CD4-positive, alpha-beta T cell (primary cell): ENCODE measurements around the gene STMND1. TPM values are rescaled to one million over a fixed set of nuclear protein-coding genes. Genes with fewer than 3 reads are reported as not detected.
A peak's percentile ranks its signal among the peaks of the same experiment; 100 is the strongest.

Experiments
- ATAC-seq: fragments of 200-7000 bp; cut with Tn5 transposase; one replicate; pipeline ENCODE4 v1.10.0; 2022; ENCODE audit warnings: mild to moderate bottlenecking; ENCODE audit not compliant: poor library complexity
- CTCF ChIA-PET: fragments of 350-600 bp; sonication (Branson Sonifier 250); formaldehyde crosslinking; loops from one replicate; lab custom pipeline; 2021; ENCODE audit warnings: antibody characterized with exemption, inconsistent platforms; lab: Charles Lee
- POLR2A ChIA-PET: fragments of 350-600 bp; sonication (Branson Sonifier 250); formaldehyde crosslinking; loops from one replicate; lab custom pipeline; 2021; ENCODE audit warnings: antibody characterized with exemption, inconsistent platforms; lab: Charles Lee
- DNase-seq, 14 experiments: peaks; one replicate each; pipeline ENCODE4 v3.0.0-alpha.2; 2013 to 2020; ENCODE audit warnings: mixed read lengths in 2 of 14
- H3K27ac ChIP-seq, 2 donors: one replicate each; pipeline versions ENCODE4 v1.5.1 to v1.7.0; 2013; ENCODE audit warnings: low read length in 2 of 2, low read depth in 1 of 2, mild to moderate bottlenecking in 1 of 2
- H3K27me3 ChIP-seq, 2 experiments: 1 replicate in 1 of 2; 2 replicates in 1 of 2; pipeline versions ENCODE4 v1.6.1 to v1.7.0; 2013; ENCODE audit warnings: low read length in 2 of 2, control low read depth in 1 of 2, mild to moderate bottlenecking in 1 of 2, moderate library complexity in 1 of 2; ENCODE audit not compliant: insufficient read depth in 2 of 2, control insufficient read depth in 1 of 2
- H3K36me3 ChIP-seq: one replicate; pipeline ENCODE4 v1.6.1; 2013; ENCODE audit warnings: low read length, control low read depth; ENCODE audit not compliant: insufficient read depth
- H3K4me1 ChIP-seq: one replicate; pipeline ENCODE4 v1.6.1; 2013; ENCODE audit warnings: low read length, control low read depth; ENCODE audit not compliant: insufficient read depth
- H3K4me3 ChIP-seq: one replicate; pipeline ENCODE4 v1.5.1; 2013; ENCODE audit warnings: mild to moderate bottlenecking, low read length, moderate library complexity
- H3K9me3 ChIP-seq, 2 experiments: 1 replicate in 1 of 2; 2 replicates in 1 of 2; pipeline versions ENCODE4 v1.6.1 to v1.7.0; 2013; ENCODE audit warnings: low read length in 2 of 2, mild to moderate bottlenecking in 2 of 2, control low read depth in 1 of 2, moderate library complexity in 1 of 2; ENCODE audit not compliant: control insufficient read depth in 1 of 2, insufficient read depth in 1 of 2
- H3K27ac Mint-ChIP-seq: one replicate; pipeline ENCODE4 v1.8.0; 2020; ENCODE audit warnings: mixed read lengths
- H3K27me3 Mint-ChIP-seq: one replicate; pipeline ENCODE4 v1.8.0; 2021; ENCODE audit warnings: mixed read lengths
- H3K36me3 Mint-ChIP-seq: one replicate; pipeline ENCODE4 v1.8.0; 2021; ENCODE audit warnings: low read depth, mixed read lengths
- H3K4me1 Mint-ChIP-seq: one replicate; pipeline ENCODE4 v1.8.0; 2021; ENCODE audit warnings: low read depth, mixed read lengths
- H3K4me3 Mint-ChIP-seq: one replicate; pipeline ENCODE4 v1.8.0; 2020; ENCODE audit warnings: mild to moderate bottlenecking, mixed read lengths
- H3K9me3 Mint-ChIP-seq: one replicate; pipeline ENCODE4 v1.8.0; 2020; ENCODE audit warnings: mixed read lengths
- CTCF ChIP-seq: fragments of 200-600 bp; IDR thresholded peaks from one replicate; pipeline ENCODE4 v1.8.0; 2022; ENCODE audit warnings: antibody characterized with exemption, mild to moderate bottlenecking
- intact Hi-C, 2 experiments: fragments of 100-400 bp; cut with DNase I in 1 of 2; cut with micrococcal nuclease in 1 of 2; formaldehyde crosslinking; loops; one replicate each; pipeline versions ENCODE4 v1.15.1 to v1.9.0; 2023 to 2025; cut with DNase I, micrococcal nuclease
- polyA plus RNA-seq, 2 donors: library from polyadenylated mRNA; unstranded; fragments of 120-200 nt; gene quantifications; one replicate each; pipeline ENCODE4 v1.2.1, GENCODE V29; 2013
- total RNA-seq, 174 experiments: library from RNA in 2 of 174; stranded (reverse) in 2 of 174; gene quantifications; one replicate each; pipeline ENCODE4 v1.2.3 and lab custom pipeline; 2021 to 2026

Gene STMND1
- total RNA-seq: not detected
- polyA plus RNA-seq (2013, experiment 1 of 2): not detected
- polyA plus RNA-seq (2013, experiment 2 of 2): not detected
- total RNA-seq (lab: John Stamatoyannopoulos, UW): 0 to 0.13 (median 0) reads per million in 172 experiments

GRCh38 chr6:17101422-17102257 lies at the start of gene STMND1:
STMND1 (plus strand) TSS chr6:17102050; CDS start chr6:17102258, 208 bp downstream.
- H3K4me3 ChIP-seq: no peak within 1 kb of the TSS
- Mint-ChIP-seq H3K4me3 (peak within 1 kb of the TSS; percentile 73), H3K27ac (no peak within 1 kb of the TSS), H3K36me3 (no peaks in the 10 kb centered on the region), H3K4me1 (peaks cover 6% of the 10 kb centered on the region), H3K9me3 (no peaks in the 10 kb centered on the region), H3K27me3 (peaks cover 82% of the 10 kb centered on the region)
- intact Hi-C loops: no loop called here
- peaks cover 19 to 42% of the 10 kb centered on the region in 2 experiments for H3K27me3 ChIP-seq
- TF ChIP-seq CTCF: no peak
- POLR2A ChIA-PET: no interaction called here
- DNase-seq (peak in 1 of 14 experiments; percentile 1), ATAC-seq (no peak)
- H3K9me3 ChIP-seq: no peaks in the 10 kb centered on the region
- no peak within 1 kb of the TSS for H3K27ac ChIP-seq
- peaks cover 5% of the 10 kb centered on the region for H3K4me1 ChIP-seq
- CTCF ChIA-PET: no interaction called here
- H3K36me3 ChIP-seq: no peaks in the 10 kb centered on the region

- ATAC-seq (no peak), DNase-seq (no peak)
- Mint-ChIP-seq H3K27ac (no peak overlapping the region), H3K27me3 (peaks cover 11% of the 10 kb centered on the region), H3K4me1 (no peaks in the 10 kb centered on the region), H3K9me3 (no peaks in the 10 kb centered on the region), H3K36me3 (no peaks in the 10 kb centered on the region), H3K4me3 (no peak overlapping the region)
- POLR2A ChIA-PET: no interaction called here
- no peak overlapping the region for H3K27ac ChIP-seq
- H3K9me3 ChIP-seq: no peaks in the 10 kb centered on the region
- no peaks in the 10 kb centered on the region for H3K27me3 ChIP-seq
- CTCF ChIA-PET: no interaction called here
- no peaks in the 10 kb centered on the region for H3K36me3 ChIP-seq
- no peak for TF ChIP-seq CTCF
- H3K4me1 ChIP-seq: no peaks in the 10 kb centered on the region
- intact Hi-C loops: no loop called here
- no peak overlapping the region for H3K4me3 ChIP-seq
Observed at GRCh38 chr6:17054647-17055046, 47.2 kb upstream of the STMND1 start.

- H3K4me1 Mint-ChIP-seq: no peaks in the 10 kb centered on the region
- H3K4me1 ChIP-seq: no peaks in the 10 kb centered on the region
- H3K27me3 Mint-ChIP-seq: peaks cover 27% of the 10 kb centered on the region
- H3K9me3 Mint-ChIP-seq: no peaks in the 10 kb centered on the region
- H3K36me3 ChIP-seq: no peaks in the 10 kb centered on the region
- H3K9me3 ChIP-seq: no peaks in the 10 kb centered on the region
- H3K27me3 ChIP-seq: peaks cover 0 to 2% of the 10 kb centered on the region in 2 experiments
- no peak for ATAC-seq
- no peak for TF ChIP-seq CTCF
- ChIA-PET CTCF (no interaction called here), POLR2A (no interaction called here)
- no peak overlapping the region for H3K4me3 Mint-ChIP-seq
- no peak overlapping the region for H3K27ac ChIP-seq
- H3K4me3 ChIP-seq: no peak overlapping the region
- no peak for DNase-seq
- no peaks in the 10 kb centered on the region for H3K36me3 Mint-ChIP-seq
- intact Hi-C loops: no loop called here
- no peak overlapping the region for H3K27ac Mint-ChIP-seq
Observed at GRCh38 chr6:17057322-17057721, 44.5 kb upstream of the STMND1 start.
